Loucy (cell line): ENCODE results near the gene CD8A.
"Not testable (repeated sequence)": the region's sequence is repeated elsewhere in the genome, so short reads cannot be mapped to it uniquely, and the experiment has no call there.

Experiments used
- H2AFZ ChIP-seq: fragments of 200-600 bp; sonication (generic); 2 replicates; pipeline ENCODE4 v1.6.0; 2016; ENCODE audit warnings: antibody characterized with exemption, mild to moderate bottlenecking, low read length, moderate library complexity
- H3F3A ChIP-seq: fragments of 200-600 bp; 2 replicates; pipeline ENCODE4 v1.6.0; 2016; ENCODE audit warnings: antibody characterized with exemption, low read depth, mild to moderate bottlenecking
- H3K27me3 ChIP-seq: fragments of 200-600 bp; sonication (generic); 2 replicates; pipeline ENCODE4 v1.6.1; 2014; ENCODE audit warnings: low read length, mild to moderate bottlenecking; ENCODE audit not compliant: insufficient read depth, poor library complexity, severe bottlenecking
- H3K36me3 ChIP-seq: fragments of 200-600 bp; sonication (generic); 2 replicates; pipeline ENCODE4 v1.6.1; 2016; ENCODE audit warnings: low read length; ENCODE audit not compliant: insufficient read depth
- H3K4me1 ChIP-seq: fragments of 200-600 bp; sonication (generic); 2 replicates; pipeline ENCODE4 v1.5.1; 2014; ENCODE audit warnings: low read length, mild to moderate bottlenecking; ENCODE audit not compliant: insufficient read depth, poor library complexity, severe bottlenecking
- H3K4me2 ChIP-seq: fragments of 200-600 bp; sonication (generic); 2 replicates; pipeline ENCODE4 v1.6.0; 2014; ENCODE audit warnings: antibody characterized with exemption, low read length, low read depth, mild to moderate bottlenecking; ENCODE audit not compliant: poor library complexity, severe bottlenecking
- H3K4me3 ChIP-seq: fragments of 200-600 bp; sonication (generic); 2 replicates; pipeline ENCODE4 v1.5.1; 2014; ENCODE audit warnings: low read length, mild to moderate bottlenecking, mixed read lengths; ENCODE audit not compliant: poor library complexity, severe bottlenecking
- H3K79me2 ChIP-seq: fragments of 200-600 bp; sonication (generic); 2 replicates; pipeline ENCODE4 v1.6.1; 2014; ENCODE audit warnings: low read length; ENCODE audit not compliant: insufficient read depth
- H3K9ac ChIP-seq: fragments of 200-600 bp; sonication (generic); 2 replicates; pipeline ENCODE4 v1.6.0; 2014; ENCODE audit warnings: mild to moderate bottlenecking, low read depth, low read length, moderate library complexity; ENCODE audit not compliant: poor library complexity, severe bottlenecking
- H3K9me2 ChIP-seq: fragments of 200-600 bp; sonication (generic); replicated peaks from 2 replicates; pipeline ENCODE4 v1.6.1; 2016; ENCODE audit warnings: low read depth, low read length, mixed read lengths
- H3K9me3 ChIP-seq: fragments of 200-600 bp; sonication (generic); 2 replicates; pipeline ENCODE4 v1.6.1; 2014; ENCODE audit warnings: mild to moderate bottlenecking, antibody characterized with exemption, low read length, low read depth; ENCODE audit not compliant: insufficient read depth
- H4K20me1 ChIP-seq: fragments of 200-600 bp; sonication (generic); 2 replicates; pipeline ENCODE4 v1.6.0; 2014; ENCODE audit warnings: antibody characterized with exemption, low read length, mild to moderate bottlenecking; ENCODE audit not compliant: insufficient read depth, poor library complexity, severe bottlenecking
- CTCF ChIP-seq: fragments of 200-600 bp; sonication (generic); conservative IDR thresholded peaks from 2 replicates; pipeline ENCODE4 v1.5.1; 2014; ENCODE audit warnings: mild to moderate bottlenecking, antibody characterized with exemption, low read length
- EZH2phosphoT487 ChIP-seq: fragments of 200-600 bp; IDR thresholded peaks from 2 replicates; pipeline ENCODE4 v1.6.1; 2018; ENCODE audit warnings: antibody characterized with exemption, mild to moderate bottlenecking, moderate library complexity, borderline replicate concordance

Gene CD8A

GRCh38 chr2:86790676-86791572 lies at the start of gene CD8A:
CD8A (minus strand) TSS chr2:86790913; CDS start chr2:86790825, 88 bp downstream.
- peaks cover under 1% of the 10 kb centered on the region; the same call in 1 of the 2 replicates for H3K9me3 ChIP-seq
- H3K4me2 ChIP-seq: peak within 1 kb of the TSS; percentile 18
- no peak within 1 kb of the TSS for H3K9ac ChIP-seq
- no peaks in the 10 kb centered on the region for H3K9me2 ChIP-seq
- TF ChIP-seq EZH2phosphoT487 (no peak), CTCF (no peak)
- H3K27me3 ChIP-seq: no peaks in the 10 kb centered on the region
- H3K4me3 ChIP-seq: peak within 1 kb of the TSS; percentile 37
- no peaks in the 10 kb centered on the region for H3K79me2 ChIP-seq
- 0 out of 2 replicates have a peak within 1 kb of the TSS, but pooled peaks have one; percentile 51 for H2AFZ ChIP-seq
- H3F3A ChIP-seq: no peaks in the 10 kb centered on the region
- H3K4me1 ChIP-seq: peaks cover 7% of the 10 kb centered on the region
- no peaks in the 10 kb centered on the region for H3K36me3 ChIP-seq
- H4K20me1 ChIP-seq: no peaks in the 10 kb centered on the region

GRCh38 chr2:86839871-86840548 lies 49.3 kb upstream of the CD8A start:
- not testable (repeated sequence) for H3K79me2 ChIP-seq, H3K4me2 ChIP-seq, H3K4me3 ChIP-seq, H3K9me3 ChIP-seq, H3K9me2 ChIP-seq, H3K27me3 ChIP-seq, H3F3A ChIP-seq, H3K4me1 ChIP-seq, H3K9ac ChIP-seq, H3K36me3 ChIP-seq, H4K20me1 ChIP-seq, H2AFZ ChIP-seq

GRCh38 chr2:86839455-86839854 lies 48.7 kb upstream of the CD8A start:
- H3K4me2 ChIP-seq, H4K20me1 ChIP-seq, H3K4me1 ChIP-seq, H3K27me3 ChIP-seq, H3K4me3 ChIP-seq, H3K9me2 ChIP-seq, H3F3A ChIP-seq, H2AFZ ChIP-seq, H3K9me3 ChIP-seq, H3K9ac ChIP-seq, H3K79me2 ChIP-seq, H3K36me3 ChIP-seq: not testable (repeated sequence)

- H3K9ac ChIP-seq, H2AFZ ChIP-seq, H3K36me3 ChIP-seq, H4K20me1 ChIP-seq, H3K4me2 ChIP-seq, H3F3A ChIP-seq, H3K4me1 ChIP-seq, H3K9me2 ChIP-seq, H3K9me3 ChIP-seq, H3K4me3 ChIP-seq, H3K27me3 ChIP-seq, H3K79me2 ChIP-seq: not testable (repeated sequence)
Observed at GRCh38 chr2:86837714-86838113, 47.0 kb upstream of the CD8A start.

- not testable (repeated sequence) for H3F3A ChIP-seq, H3K4me2 ChIP-seq, H3K79me2 ChIP-seq, H3K27me3 ChIP-seq, H3K4me1 ChIP-seq, H3K9me2 ChIP-seq, H3K9me3 ChIP-seq, H3K4me3 ChIP-seq, H4K20me1 ChIP-seq, H3K36me3 ChIP-seq, H2AFZ ChIP-seq, H3K9ac ChIP-seq
Observed at GRCh38 chr2:86836915-86837695, 46.4 kb upstream of the CD8A start.

GRCh38 chr2:86835548-86835889 lies 44.8 kb upstream of the CD8A start:
- H3K9ac ChIP-seq, H4K20me1 ChIP-seq, H3K27me3 ChIP-seq, H3F3A ChIP-seq, H3K36me3 ChIP-seq, H3K9me2 ChIP-seq, H3K4me1 ChIP-seq, H3K9me3 ChIP-seq, H3K79me2 ChIP-seq, H2AFZ ChIP-seq, H3K4me3 ChIP-seq, H3K4me2 ChIP-seq: not testable (repeated sequence)
